Activated naive CD8-positive, alpha-beta T cell treated with anti-CD3 and anti-CD28 coated beads for 36 hours (primary cell): ENCODE results near the gene ADH1A. TPM values are rescaled to one million over a fixed set of nuclear protein-coding genes. Genes with fewer than 3 reads are reported as not detected.
"Not testable (repeated sequence)": the region's sequence is repeated elsewhere in the genome, so short reads cannot be mapped to it uniquely, and the experiment has no call there.

Source experiments
- DNase-seq: peaks from one replicate; pipeline ENCODE4 v3.0.0; 2021
- H3K27ac Mint-ChIP-seq: one replicate; pipeline ENCODE4 v1.8.0; 2022; ENCODE audit warnings: mild to moderate bottlenecking, moderate library complexity, mixed read lengths
- H3K27me3 Mint-ChIP-seq: one replicate; pipeline ENCODE4 v1.8.0; 2022; ENCODE audit warnings: mild to moderate bottlenecking, mixed read lengths
- H3K36me3 Mint-ChIP-seq: one replicate; pipeline ENCODE4 v1.8.0; 2021; ENCODE audit warnings: mild to moderate bottlenecking, mixed read lengths
- H3K4me1 Mint-ChIP-seq: one replicate; pipeline ENCODE4 v1.8.0; 2021; ENCODE audit warnings: mixed read lengths
- H3K4me3 Mint-ChIP-seq: one replicate; pipeline ENCODE4 v1.8.0; 2022; ENCODE audit warnings: mild to moderate bottlenecking, moderate library complexity, mixed read lengths
- H3K9me3 Mint-ChIP-seq: one replicate; pipeline ENCODE4 v1.8.0; 2022; ENCODE audit warnings: mixed read lengths
- total RNA-seq, 2 experiments: library from RNA; stranded (reverse); gene quantifications; one replicate each; pipeline ENCODE4 v1.2.3, GENCODE V29; 2021

The ADH1A gene
- not detected for total RNA-seq

- Mint-ChIP-seq H3K27ac (no peak within 1 kb of the TSS), H3K4me3 (no peak within 1 kb of the TSS), H3K9me3 (peaks cover 9% of the 10 kb centered on the region), H3K4me1 (no peaks in the 10 kb centered on the region), H3K36me3 (no peaks in the 10 kb centered on the region), H3K27me3 (peaks cover 3% of the 10 kb centered on the region)
- no peak for DNase-seq
Measured at GRCh38 chr4:99290848-99291786, at the start of gene ADH1A. Gene ADH1A, minus strand, starts transcription at chr4:99290985. Its CDS starts 71 bp downstream, at chr4:99290914.

- Mint-ChIP-seq H3K27me3 (peaks cover 14% of the 10 kb centered on the region), H3K4me1 (no peaks in the 10 kb centered on the region), H3K36me3 (no peaks in the 10 kb centered on the region), H3K27ac (no peak overlapping the region), H3K4me3 (no peak overlapping the region), H3K9me3 (no peaks in the 10 kb centered on the region)
- DNase-seq = no peak
Measured at GRCh38 chr4:99339172-99339571, 48.4 kb upstream of the ADH1A start.

- Mint-ChIP-seq H3K4me3 (no peak overlapping the region), H3K9me3 (no peaks in the 10 kb centered on the region), H3K27me3 (peaks cover 16% of the 10 kb centered on the region), H3K4me1 (no peaks in the 10 kb centered on the region), H3K27ac (no peak overlapping the region), H3K36me3 (no peaks in the 10 kb centered on the region)
- no peak for DNase-seq
Measured at GRCh38 chr4:99336553-99336952, 45.8 kb upstream of the ADH1A start.

- DNase-seq = no peak
- Mint-ChIP-seq H3K9me3 (no peaks in the 10 kb centered on the region), H3K27me3 (peaks cover 11% of the 10 kb centered on the region), H3K36me3 (no peaks in the 10 kb centered on the region), H3K4me1 (no peaks in the 10 kb centered on the region), H3K27ac (no peak overlapping the region), H3K4me3 (no peak overlapping the region)
Measured at GRCh38 chr4:99334880-99335279, 44.1 kb upstream of the ADH1A start.

GRCh38 chr4:99330648-99331047 lies 39.9 kb upstream of the ADH1A start:
- no peak for DNase-seq
- Mint-ChIP-seq H3K27me3 (peaks cover 8% of the 10 kb centered on the region), H3K27ac (no peak overlapping the region), H3K4me3 (no peak overlapping the region), H3K36me3 (no peaks in the 10 kb centered on the region), H3K4me1 (no peaks in the 10 kb centered on the region), H3K9me3 (no peaks in the 10 kb centered on the region)

GRCh38 chr4:99329876-99330275 lies 39.1 kb upstream of the ADH1A start:
- Mint-ChIP-seq H3K4me3 (no peak overlapping the region), H3K27me3 (peaks cover 9% of the 10 kb centered on the region), H3K4me1 (no peaks in the 10 kb centered on the region), H3K27ac (no peak overlapping the region), H3K9me3 (no peaks in the 10 kb centered on the region), H3K36me3 (no peaks in the 10 kb centered on the region)
- DNase-seq = no peak

- Mint-ChIP-seq H3K4me3 (no peak overlapping the region), H3K4me1 (no peaks in the 10 kb centered on the region), H3K27me3 (peaks cover 10% of the 10 kb centered on the region), H3K27ac (no peak overlapping the region), H3K9me3 (no peaks in the 10 kb centered on the region), H3K36me3 (no peaks in the 10 kb centered on the region)
- no peak for DNase-seq
Measured at GRCh38 chr4:99324979-99325378, 34.2 kb upstream of the ADH1A start.

DNA sequence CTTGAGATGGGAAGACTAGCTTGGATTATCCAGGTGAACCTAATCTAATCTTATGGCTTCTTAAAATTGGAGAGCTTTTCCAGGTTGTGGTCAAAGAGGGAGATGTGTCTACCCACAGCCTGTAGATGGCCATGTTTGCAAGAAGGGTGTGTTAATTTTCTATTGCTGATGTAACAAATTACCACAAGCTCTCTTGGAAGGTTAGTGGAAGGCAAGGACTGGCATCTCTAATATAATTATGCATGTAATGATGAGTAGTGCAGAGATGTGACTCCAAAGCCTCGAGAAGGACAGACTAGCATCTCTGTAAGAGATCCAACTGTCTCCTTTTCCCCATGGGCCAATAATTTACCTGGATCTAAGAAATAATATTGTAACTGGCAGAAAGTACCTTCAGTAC lies 33.6 kb upstream of the ADH1A start:
- H3K27me3 Mint-ChIP-seq = peaks cover 10% of the 10 kb centered on the region
- no peaks in the 10 kb centered on the region for H3K4me1 Mint-ChIP-seq
- H3K36me3 Mint-ChIP-seq = no peaks in the 10 kb centered on the region
- DNase-seq = no peak
- no peaks in the 10 kb centered on the region for H3K9me3 Mint-ChIP-seq
- no peak overlapping the region for H3K4me3 Mint-ChIP-seq
- H3K27ac Mint-ChIP-seq = no peak overlapping the region

DNA sequence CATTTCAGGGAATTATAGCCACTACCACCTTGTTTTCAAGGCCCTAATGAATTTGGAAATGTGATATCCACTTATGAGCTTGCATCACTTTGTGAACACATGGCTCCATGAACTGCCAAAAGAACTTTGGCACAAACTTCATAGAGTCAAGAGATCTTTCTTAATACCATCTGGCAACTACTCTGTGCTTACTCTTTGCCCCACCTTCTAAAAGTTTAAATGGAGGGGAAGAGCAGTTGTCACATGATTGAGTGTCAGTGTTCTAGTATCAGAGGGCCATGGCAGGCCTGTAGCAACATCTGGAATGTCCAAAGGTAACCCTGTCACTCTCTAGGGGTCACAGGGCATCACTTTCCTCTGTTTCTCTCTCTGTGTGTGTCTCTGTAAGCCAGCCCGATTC lies 33.0 kb upstream of the ADH1A start:
- no peaks in the 10 kb centered on the region for H3K9me3 Mint-ChIP-seq
- no peak overlapping the region for H3K27ac Mint-ChIP-seq
- no peaks in the 10 kb centered on the region for H3K36me3 Mint-ChIP-seq
- H3K4me3 Mint-ChIP-seq = no peak overlapping the region
- DNase-seq = no peak
- H3K27me3 Mint-ChIP-seq = peaks cover 10% of the 10 kb centered on the region
- H3K4me1 Mint-ChIP-seq = no peaks in the 10 kb centered on the region

DNA sequence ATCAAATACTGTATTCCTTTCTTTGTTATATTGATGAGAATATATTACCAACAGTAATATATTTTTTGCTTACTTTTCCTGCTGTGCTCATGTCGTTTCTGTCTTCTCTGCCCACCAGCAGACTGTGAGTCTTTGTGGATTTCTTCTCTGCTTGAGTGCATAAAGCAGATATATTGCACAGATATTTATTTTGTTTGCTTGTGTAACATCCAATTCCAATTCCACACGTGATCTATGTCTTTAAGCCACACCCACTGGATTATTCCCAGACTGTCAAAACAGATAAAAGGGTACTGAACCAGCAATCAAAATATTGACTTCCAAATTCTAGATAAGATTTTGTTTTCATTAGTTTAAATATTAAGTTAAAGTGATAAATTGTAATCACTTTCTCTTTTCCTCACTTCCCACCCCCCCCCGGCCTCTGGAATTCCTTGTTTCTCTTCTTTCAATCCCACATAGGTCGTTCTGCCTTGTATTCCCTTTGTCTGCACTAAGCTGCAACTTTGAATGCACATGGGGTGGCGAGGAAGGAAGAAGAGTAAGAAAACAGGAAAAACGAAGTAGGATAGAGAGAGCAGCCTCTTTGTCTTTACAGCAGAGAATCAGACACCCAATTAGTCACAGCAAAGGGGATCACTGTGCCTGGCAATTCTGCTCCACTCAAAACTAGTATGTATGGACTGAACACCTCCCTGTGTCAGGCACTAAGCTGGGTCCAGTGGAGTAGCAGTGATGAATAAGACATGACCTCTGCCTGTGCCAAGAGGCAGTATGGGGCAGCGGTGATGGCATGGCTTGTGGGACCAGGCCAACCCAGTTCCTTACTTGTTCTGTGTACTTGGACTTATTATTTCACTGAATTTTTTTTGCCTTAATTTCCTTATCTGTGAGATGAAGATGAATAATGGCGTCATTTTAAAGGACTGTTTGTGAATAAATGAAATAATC lies 30.7 kb upstream of the ADH1A start, which contains the start of gene ADH1B:
Gene ADH1B, minus strand, starts transcription at position 161 of the 951 bp plus-strand sequence. Its CDS starts 70 bp downstream, at position 91.
- no peak within 1 kb of the TSS for H3K27ac Mint-ChIP-seq
- H3K4me3 Mint-ChIP-seq = no peak within 1 kb of the TSS
- peaks cover 10% of the 10 kb centered on the region for H3K27me3 Mint-ChIP-seq
- H3K36me3 Mint-ChIP-seq = no peaks in the 10 kb centered on the region
- no peaks in the 10 kb centered on the region for H3K9me3 Mint-ChIP-seq
- no peaks in the 10 kb centered on the region for H3K4me1 Mint-ChIP-seq
- DNase-seq = no peak

DNA sequence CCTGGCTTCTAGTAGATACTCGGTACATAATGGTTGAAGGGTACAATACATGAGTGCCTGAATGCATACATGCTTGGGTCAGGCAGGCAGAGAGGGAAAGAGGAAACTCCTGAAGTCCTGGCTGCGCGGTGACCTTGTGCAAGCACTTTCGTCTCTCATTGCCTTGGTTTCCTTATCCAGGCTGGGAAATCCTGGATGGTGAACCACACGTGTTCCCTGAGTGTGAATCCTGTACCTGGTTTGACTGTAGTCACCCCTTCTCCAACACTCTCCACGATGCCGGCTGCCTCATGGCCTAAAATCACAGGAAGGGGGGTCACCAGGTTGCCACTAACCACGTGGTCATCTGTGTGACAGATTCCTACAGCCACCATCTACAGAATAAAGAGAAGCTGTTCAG lies 27.0 kb upstream of the ADH1A start:
- H3K4me1 Mint-ChIP-seq, H3K4me3 Mint-ChIP-seq, H3K27ac Mint-ChIP-seq, DNase-seq, H3K9me3 Mint-ChIP-seq, H3K36me3 Mint-ChIP-seq, H3K27me3 Mint-ChIP-seq: not testable (repeated sequence)

DNA sequence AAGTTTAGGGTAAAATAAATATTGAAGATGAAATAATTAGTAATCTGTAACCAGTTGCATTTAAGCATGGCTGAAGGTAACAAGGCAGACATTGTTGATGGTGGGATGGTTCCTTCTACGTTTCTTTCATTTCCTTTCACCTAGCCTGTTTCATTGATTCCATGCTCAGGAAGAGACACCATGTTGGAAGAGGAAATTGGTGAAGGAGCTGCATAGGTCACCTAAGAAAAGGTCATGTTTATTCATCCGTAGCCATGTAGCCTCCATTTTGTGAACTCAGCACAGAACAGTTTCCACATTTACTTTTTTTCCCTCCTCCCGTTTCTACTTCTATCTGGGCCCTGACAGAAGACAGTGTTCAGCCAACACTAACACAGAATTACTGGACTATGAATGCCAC lies 26.6 kb upstream of the ADH1A start:
- DNase-seq = no peak
- Mint-ChIP-seq H3K27me3 (peaks cover 4% of the 10 kb centered on the region), H3K4me1 (no peaks in the 10 kb centered on the region), H3K27ac (no peak overlapping the region), H3K4me3 (no peak overlapping the region), H3K9me3 (no peaks in the 10 kb centered on the region), H3K36me3 (no peaks in the 10 kb centered on the region)

DNA sequence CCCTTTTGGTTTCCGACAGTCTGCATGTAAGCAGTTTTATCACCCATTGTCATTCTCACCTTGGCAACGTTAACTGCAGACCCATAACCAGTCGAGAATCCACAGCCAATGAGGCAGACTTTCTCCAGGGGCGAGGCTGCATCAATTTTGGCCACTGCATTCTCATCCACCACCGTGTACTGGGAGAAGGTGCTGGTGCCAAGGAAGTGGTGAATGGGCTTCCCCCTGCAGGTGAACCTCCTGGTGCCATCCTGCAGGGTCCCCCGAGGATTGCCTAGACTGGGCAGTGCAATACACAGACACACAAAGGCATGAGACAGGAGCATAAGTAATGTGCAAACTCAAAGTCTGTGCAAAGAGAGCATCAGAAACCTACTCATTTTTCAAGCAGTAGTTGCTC lies 25.1 kb upstream of the ADH1A start:
- Mint-ChIP-seq H3K27ac (no peak overlapping the region), H3K36me3 (no peaks in the 10 kb centered on the region), H3K9me3 (no peaks in the 10 kb centered on the region), H3K27me3 (peaks cover 6% of the 10 kb centered on the region), H3K4me1 (no peaks in the 10 kb centered on the region), H3K4me3 (no peak overlapping the region)
- DNase-seq = no peak

GRCh38 chr4:99314211-99314610 lies 23.4 kb upstream of the ADH1A start:
- peaks cover 4% of the 10 kb centered on the region for H3K4me1 Mint-ChIP-seq
- no peak for DNase-seq
- no peaks in the 10 kb centered on the region for H3K36me3 Mint-ChIP-seq
- no peaks in the 10 kb centered on the region for H3K9me3 Mint-ChIP-seq
- peaks cover 14% of the 10 kb centered on the region for H3K27me3 Mint-ChIP-seq
- no peak overlapping the region for H3K27ac Mint-ChIP-seq
- no peak overlapping the region for H3K4me3 Mint-ChIP-seq

- no peak overlapping the region for H3K27ac Mint-ChIP-seq
- no peaks in the 10 kb centered on the region for H3K36me3 Mint-ChIP-seq
- peaks cover 24% of the 10 kb centered on the region for H3K27me3 Mint-ChIP-seq
- H3K4me1 Mint-ChIP-seq = peaks cover 4% of the 10 kb centered on the region
- no peak overlapping the region for H3K4me3 Mint-ChIP-seq
- no peaks in the 10 kb centered on the region for H3K9me3 Mint-ChIP-seq
- DNase-seq = no peak
Measured at GRCh38 chr4:99310389-99310788, 19.6 kb upstream of the ADH1A start.
